Urothelium cell line (cell line): Measurements from ENCODE around the gene NXN.
"Not testable (repeated sequence)": the region's sequence is repeated elsewhere in the genome, so short reads cannot be mapped to it uniquely, and the experiment has no call there.

ENCODE experiments used
- DNase-seq: peaks from one replicate; pipeline ENCODE4 v3.0.0; 2011; ENCODE audit warnings: low spot score, mixed read lengths
- FAIRE-seq: peaks from 2 replicates; lab custom pipeline; 2011; peaks lifted over from hg19 to GRCh38; lab: Jason Lieb, UNC

The NXN gene

DNA sequence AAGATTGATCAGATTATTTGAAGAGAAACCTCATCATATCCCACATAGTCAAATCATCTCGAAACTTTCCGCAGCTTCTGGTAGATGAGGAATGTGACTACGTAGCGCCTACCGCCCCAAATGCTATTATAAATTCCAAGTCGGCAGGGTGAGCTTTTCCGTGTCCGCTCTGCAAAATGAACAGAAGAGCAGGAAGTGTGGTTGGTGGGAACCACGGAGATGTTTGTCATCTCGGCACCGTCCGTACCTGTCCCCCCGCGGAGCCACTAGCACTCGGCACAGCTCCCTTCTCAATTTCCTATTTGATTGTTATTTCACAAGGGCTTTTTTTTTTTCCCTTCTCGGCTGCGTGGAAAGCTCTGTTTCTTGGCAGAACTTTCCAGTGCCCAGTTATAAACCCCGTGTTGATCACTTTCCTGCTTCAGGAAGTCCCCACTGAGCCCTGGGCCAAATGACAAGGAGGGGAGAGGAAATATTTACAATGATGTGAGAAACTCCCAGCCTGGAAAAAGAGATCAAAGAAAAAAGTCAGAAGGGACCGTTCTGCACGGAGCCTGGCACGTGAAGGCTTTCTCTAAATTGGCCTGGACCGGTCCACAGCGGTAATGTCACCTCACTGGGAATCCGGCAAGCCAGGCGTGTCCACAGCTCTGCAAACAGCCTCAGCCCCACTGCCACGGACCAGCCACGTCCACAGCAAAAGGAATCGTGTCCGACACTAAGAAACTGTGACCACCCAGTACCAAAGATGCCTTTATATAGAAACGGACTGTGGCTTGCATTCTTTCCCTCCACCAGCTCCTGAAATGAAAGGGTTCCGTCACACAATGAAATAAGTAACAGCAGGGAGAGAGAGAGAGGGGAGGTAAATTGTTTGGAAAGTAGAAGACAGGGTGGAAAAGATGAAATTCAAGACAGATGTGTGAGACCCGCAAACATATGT lies 132.4 kb downstream of the NXN start:
- DNase-seq = no peak
- no peak for FAIRE-seq

DNA sequence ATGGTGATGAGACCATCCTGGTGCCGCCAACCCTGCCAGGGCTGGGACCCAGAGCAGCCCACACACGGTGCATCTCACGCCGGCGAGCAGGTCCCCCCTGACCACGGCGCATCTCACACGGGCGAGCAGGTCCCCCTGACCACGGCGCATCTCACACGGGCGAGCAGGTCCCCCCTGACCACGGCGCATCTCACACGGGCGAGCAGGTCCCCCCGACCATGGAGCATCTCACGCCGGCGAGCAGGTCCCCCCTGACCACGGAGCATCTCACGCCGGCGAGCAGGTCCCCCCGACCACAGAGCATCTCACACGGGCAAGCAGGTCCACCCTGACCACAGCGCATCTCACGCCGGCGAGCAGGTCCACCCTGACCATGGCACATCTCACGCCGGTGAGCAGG lies 138.3 kb downstream of the NXN start:
- no peak for DNase-seq
- peak; percentile 99 for FAIRE-seq

DNA sequence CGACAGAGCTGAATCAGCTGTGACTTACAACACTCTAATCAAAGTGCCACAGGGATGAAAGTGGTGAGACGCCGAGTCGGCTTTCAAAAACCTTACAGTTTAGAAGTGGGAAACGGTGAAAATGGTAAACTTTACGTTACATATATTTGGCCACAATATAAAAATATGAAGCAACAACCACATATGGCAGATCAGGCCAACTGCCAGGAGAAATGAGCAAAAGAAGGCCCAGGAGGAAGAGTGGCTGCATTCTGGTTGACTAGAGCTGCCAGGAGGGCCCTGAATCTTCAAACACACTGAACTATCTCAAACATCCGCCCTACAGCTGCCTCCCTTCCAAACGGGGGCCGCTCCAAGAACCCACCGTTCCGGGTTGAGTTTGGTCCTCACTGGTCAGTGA lies 141.1 kb downstream of the NXN start:
- no peak for DNase-seq
- no peak for FAIRE-seq

DNA sequence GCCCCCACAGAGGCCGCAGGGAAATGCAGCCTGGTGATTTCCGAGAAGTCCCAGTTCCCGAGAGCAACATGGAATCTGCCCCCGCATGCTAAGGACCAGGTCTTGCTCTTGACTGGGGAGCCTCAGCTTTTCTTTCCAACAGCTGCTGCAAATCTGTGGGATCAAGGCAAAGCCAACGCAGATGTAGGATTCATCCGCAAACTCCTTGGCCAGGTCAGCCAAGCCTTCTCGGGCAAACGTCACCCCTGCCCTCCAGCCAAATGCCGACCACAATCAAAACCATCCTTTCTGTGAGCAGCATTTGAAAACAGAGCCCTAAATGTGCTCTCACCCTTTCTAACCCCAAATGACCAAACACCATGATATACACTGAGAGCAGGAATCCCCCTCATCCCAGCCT lies 143.4 kb downstream of the NXN start:
- DNase-seq (peak; percentile 25), FAIRE-seq (no peak)

DNA sequence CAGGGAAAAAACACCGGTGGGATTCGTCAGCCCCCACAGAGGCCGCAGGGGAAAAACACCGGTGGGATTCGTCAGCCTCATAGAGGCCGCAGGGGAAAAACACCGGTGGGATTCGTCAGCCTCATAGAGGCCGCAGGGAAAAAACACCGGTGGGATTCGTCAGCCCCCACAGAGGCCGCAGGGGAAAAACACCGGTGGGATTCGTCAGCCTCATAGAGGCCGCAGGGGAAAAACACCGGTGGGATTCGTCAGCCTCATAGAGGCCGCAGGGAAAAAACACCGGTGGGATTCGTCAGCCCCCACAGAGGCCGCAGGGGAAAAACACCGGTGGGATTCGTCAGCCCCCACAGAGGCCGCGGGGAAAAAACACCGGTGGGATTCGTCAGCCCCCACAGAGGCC lies 143.9 kb downstream of the NXN start:
- not testable (repeated sequence) for FAIRE-seq

DNA sequence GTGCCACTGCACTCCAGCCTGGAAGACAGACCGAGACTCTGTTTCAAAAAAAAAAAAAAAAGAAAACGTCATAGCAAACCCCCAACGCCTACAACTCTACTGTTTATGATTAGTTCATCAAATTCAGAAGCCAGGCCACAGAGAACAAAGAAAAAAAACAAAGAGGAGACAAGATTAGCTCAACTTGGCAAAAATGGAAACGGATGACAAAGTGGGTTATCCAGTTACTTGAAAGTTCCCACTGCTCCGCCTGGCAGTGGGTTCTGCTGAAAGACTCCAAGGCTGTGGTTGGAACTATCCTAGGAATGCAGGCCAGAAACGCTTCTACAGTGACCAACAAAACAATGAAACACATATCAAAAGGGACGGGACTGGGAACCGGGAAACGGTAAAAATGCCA lies 144.3 kb downstream of the NXN start:
- DNase-seq (peak; percentile 71), FAIRE-seq (no peak)

More for the DNA sequence above, 143.9 kb downstream of the NXN start:
- not testable (repeated sequence) for DNase-seq

DNA sequence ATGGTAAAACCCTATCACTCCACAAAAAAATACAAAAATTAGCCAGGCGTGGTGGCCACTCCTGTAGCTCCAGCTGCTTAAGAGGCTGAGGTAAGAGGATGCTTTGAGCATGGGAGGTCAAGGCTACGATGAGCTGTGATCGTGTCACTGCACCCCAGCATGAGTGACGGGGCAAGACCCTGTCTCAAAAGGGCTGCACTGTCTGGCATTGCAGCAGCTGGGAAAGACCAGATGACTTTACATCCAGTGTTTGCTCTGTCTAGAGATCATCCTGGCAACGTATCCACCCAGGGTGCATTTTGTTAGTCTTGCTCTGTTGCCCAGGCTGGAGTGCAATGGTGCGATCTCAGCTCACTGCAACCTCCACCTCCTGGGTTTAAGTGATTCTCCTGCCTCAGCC lies 145.4 kb downstream of the NXN start:
- FAIRE-seq (no peak), DNase-seq (no peak)

DNA sequence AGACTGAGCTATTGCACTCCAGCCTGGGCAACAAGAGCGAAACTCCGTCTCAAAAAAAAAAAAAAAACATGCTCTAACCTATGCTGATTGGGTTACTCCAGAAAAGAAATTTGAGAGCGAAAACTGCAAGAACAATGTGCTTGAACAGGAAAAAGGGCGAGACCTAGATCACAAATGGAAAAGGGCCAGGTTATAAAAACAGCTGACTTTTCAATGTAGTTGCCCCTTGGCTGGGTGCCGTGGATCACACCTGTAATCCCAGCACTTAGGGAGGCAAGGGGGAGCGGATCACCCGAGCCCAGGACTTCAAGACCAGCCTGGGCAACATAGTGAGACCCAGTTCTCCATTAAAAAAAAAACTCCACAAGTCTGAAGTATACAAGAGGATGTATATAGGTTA lies 148.6 kb downstream of the NXN start:
- FAIRE-seq (no peak), DNase-seq (no peak)

DNA sequence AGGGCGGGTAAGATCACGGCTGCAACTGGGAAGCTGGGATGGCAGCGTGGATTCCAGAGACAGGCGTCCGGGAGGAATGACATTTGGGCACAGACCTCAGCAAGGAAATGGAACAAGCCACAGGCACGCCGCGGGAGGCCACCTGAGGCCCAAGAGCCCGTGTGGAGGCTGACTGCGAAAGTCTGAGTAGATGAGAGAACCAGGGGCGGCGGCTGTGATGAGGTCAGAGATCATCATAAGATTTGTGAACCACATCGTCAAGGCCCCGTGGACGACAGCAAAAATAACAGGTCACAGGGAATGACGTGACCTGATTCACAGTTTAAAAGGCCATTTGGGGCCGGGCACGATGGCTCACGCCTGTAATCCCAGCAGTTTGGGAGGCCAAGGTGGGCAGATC lies 149.2 kb downstream of the NXN start:
- DNase-seq (no peak), FAIRE-seq (no peak)

DNA sequence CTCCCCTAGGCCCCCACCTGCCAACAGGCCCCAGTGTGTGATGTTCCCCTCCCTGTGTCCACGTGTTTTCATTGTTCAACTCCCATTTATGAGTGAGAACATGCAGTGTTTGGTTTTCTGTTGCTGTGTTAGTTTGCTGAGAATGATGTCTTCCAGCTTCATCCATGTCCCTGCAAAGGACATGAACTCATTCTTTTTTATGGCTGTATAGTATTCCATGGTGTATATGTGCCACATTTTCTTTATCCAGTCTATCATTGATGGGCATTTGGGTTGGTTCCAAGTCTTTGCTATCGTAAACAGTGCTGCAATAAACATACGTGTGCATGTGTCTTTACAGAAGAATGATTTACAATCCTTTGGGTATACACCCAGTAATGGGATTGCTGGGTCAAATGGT lies 150.0 kb downstream of the NXN start:
- not testable (repeated sequence) for DNase-seq, FAIRE-seq

DNA sequence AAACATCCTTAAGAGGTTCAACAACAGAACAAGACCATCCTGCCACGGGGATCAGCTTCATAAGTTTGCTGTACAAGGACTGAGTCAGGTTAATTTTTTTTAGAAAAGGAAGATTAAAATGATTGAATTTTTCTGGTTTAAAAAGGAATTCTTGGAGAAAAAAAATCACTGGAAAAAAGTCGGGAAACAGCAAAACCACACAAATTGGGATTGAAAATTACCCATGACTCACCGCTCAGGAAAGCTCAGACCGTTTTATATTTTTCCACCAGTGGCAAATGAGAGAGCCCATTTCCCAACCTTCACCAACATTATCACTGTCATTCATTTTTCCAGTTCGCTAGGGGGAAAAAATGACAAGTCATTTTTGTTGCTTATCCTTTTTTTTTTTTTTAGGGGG lies 150.8 kb downstream of the NXN start:
- DNase-seq (no peak), FAIRE-seq (no peak)

DNA sequence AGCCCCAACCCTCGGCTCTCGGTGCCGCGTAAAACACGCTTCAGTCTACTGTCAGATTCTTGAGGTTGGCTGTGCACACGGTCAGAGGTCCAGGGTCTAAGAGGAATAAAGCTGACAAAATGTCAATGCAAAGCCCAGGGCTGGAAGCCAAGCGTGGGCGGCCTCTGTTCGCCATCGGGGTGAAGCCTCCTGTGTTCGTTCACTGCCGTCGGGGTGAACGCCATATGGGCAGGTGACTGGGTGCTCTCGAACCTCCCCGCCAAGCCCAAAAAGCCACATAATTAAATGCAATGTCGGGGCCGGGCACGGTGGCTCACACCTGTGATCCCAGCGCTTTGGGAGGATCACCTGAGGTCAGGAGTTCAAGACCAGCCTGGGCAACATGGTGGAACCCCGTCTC lies 152.8 kb downstream of the NXN start:
- FAIRE-seq (no peak), DNase-seq (no peak)

DNA sequence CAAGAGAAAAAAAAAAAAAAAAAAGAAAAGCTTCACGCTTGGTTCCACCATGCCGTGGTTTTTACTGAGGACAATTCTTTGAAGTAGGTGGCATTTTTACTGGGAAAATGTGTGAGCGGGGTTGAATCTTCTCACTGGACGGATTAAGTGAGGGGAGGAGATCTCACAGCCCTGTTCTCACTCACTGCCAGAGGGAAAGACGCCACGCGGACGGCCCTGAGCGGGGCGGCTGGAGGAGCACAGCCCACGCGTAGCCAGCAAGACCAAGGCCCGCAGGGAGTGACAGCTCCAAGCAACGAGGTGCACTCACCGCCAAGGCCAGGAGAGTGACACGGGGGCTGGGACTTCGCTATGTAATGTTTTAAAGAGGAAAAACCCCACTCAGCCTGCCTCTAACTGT lies 154.4 kb downstream of the NXN start:
- no peak for FAIRE-seq

DNA sequence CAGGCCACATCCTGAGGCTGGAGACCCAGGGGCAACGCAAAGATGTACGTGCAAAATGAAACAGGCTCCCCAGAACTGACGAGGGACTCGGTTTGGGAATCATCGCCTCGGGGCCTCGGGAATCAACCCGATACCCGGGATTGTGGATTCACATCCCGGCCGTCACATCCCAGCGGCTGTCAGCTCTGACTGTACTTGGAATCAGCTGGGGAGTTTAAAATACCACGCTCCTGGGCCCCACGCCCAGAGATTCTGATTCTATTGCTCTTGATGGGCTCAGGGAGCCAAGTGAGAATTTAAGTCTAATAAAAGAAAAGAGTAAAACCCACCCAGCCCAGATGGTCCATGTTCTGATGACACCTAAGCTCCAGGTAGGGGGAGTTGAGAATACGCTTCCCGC lies 155.2 kb downstream of the NXN start:
- FAIRE-seq (no peak), DNase-seq (no peak)

More for the DNA sequence above, 154.4 kb downstream of the NXN start:
- DNase-seq = no peak

DNA sequence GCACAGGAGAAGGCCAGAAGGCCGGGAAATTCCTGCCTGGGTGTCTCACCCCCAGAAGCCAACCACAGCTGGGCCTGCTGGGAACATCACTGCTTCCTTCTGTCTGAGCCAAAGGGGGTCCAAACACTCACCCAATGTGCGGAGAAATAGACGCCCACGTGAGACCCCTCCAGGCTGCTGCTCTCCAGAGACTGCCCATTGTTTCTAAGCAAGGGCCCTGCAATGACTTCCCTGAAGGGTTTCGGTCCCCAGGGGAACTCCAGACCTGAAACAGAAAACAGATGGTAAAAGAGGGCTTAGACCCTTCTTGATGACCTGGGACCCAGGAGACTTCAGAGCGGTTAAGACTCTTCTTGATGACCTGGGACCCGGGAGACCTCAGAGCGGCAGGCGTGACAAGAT lies 156.1 kb downstream of the NXN start:
- FAIRE-seq (no peak), DNase-seq (no peak)

DNA sequence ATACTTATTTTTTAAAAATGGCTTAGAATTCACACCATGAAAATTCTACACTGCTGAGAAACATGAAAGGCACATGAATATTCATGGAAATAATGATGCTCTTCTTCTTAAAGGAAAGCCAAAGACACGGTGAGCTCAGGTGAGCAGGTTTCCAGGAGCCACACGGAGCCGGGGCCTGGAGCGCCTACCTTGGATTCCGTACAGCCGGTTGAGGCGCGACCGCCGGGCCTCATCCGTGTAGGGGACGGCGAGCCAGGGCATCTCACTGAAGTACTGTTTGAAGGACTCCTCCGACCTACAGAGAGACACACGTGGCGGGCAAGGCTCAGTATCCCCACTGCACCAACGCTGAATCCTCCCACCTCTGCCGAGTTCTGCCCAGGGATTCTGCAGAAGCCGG lies 160.3 kb downstream of the NXN start:
- FAIRE-seq = no peak

DNA sequence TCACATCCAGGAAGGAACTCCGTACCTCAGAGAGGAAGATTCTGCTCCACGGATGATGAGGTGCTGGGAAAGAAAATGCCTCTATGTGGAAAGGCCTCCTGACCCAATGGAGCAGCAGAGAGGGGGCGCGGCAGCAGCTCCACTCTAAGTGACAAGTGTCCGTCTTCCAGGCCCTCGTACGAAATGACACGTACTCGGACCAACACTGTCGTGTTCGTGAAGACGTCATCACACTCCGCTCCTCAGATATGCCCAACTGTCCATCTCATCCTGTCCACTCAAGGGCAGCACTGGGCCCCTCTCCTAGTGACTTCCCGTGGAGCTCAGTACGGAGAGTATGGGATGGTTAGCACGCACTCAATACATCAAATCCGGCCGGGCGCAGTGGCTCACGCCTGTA lies 165.2 kb downstream of the NXN start:
- no peak for DNase-seq
- no peak for FAIRE-seq

More for the DNA sequence above, 160.3 kb downstream of the NXN start:
- DNase-seq = no peak

DNA sequence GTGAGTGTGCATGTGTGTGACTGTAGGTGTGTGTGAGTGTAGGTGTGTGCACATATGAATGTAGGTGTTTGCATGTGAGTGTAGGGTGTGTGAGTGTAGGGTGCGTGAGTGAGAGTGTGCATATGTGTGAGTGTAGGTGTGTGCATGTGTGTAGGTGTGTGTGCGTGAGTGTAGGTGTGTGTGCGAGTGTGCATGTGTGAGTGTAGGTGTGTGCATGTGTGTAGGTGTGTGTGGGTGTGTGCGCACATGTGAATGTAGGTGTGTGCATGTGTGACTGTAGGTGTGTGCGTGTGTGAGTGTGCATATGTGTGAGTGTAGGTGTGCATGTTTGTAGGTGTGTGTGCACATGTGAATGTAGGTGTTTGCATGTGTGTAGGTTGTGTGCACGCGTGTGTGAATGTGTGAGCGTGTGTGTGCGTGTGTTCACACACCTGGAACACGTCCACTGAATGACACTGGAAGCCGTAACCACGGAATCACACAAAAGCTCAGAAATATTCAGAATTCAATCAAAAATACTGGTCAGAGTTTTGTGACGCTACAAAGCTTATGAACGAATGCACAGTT lies 166.9 kb downstream of the NXN start:
- FAIRE-seq (peak; percentile 86), DNase-seq (no peak)

DNA sequence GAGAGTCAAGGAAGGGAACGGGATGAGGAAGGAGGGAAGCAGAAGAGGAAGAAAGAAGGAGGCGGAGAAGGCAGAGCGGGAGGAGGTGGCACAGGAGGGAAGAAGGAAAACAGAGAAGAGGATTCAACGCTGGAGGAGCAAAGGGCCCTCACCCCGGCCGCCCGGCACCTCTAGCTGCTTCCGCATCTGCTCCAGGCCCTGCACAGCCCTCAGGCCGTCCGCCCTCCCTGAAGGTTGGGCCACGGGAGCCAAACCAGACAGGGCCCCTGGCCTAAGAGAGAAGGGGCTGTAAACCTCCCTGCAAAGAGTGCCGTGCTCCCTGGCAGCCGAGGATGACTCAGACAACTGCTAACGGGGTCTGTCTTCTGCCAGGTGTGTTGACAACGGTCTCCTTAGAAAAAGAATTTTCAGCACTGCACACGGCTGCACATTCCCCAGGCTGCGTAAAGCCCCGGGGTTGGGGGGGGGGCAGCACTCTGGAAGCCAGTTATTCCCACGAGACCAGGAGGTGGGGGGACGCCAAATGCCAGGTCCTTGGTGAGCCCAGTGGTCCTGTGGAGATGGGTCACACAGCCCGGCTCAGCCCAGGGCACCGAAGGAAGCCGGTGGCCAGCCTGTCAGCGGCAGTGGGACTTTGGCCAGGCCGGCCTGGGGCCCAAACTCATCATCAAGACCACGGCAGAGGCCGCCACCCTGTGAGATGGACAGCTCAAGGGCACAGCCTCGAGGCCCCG lies 168.4 kb downstream of the NXN start:
- FAIRE-seq (no peak), DNase-seq (no peak)

DNA sequence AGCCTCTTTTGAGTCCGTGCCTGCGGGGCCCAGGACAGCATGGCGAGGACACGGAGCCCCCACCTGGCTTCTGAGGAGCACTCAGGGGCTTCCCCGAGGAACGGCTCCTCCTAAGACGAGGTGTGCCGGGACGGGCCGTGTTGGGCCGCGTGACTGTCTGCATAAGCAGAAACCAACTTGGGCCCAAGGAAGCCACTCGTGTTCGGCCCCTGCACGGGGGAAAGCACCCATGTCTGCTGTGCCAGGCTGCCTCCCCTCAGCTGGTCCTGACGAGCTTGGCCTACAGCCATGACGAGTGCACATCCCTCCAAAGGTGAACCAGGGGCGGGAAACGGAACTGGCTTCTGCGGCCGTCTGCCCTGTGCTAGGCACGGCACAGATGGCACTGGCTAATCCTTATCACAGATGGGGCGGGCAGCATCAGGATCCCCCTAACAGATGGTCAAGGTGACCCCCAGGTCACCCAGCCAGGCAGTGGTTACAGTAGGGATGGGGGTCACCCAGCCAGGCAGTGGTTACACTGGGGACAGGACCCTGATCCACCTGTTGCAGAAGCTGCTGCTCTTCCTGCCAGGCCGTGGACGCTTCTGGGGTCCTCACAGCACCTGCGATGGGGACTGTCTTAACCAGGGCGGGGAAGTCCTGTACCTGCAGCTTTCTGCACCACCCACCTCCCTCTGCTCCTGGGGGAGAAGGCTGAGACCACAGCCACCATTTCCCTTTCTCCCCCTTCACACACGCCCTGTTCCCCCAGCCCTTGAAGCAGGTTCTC lies 171.9 kb downstream of the NXN start:
- no peak for DNase-seq

More for the DNA sequence above, 171.9 kb downstream of the NXN start:
- FAIRE-seq = no peak
